Glomerular endothelial cell (primary cell): Measurements from ENCODE around the gene TERB2. TPM values are rescaled to one million over a fixed set of nuclear protein-coding genes. Genes with fewer than 3 reads are reported as not detected.
"Not testable (repeated sequence)": the region's sequence is repeated elsewhere in the genome, so short reads cannot be mapped to it uniquely, and the experiment has no call there.

Source experiments
- DNase-seq: peaks from one replicate; pipeline ENCODE4 v3.0.0-alpha.2; 2011; ENCODE audit warnings: low read depth, low spot score; ENCODE audit errors: extremely low read depth
- total RNA-seq: library from RNA; depleted of rRNA; stranded (reverse); fragments of >200 nt; gene quantifications from 2 replicates; pipeline ENCODE4 v1.2.3, GENCODE V29; 2015

Gene TERB2, protein sequence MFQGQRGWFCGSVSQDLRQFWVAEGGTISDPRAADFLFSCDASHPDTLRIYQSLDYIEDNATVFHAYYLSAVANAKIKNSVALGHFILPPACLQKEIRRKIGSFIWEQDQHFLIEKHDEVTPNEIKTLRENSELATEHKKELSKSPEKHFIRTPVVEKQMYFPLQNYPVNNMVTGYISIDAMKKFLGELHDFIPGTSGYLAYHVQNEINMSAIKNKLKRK
- not detected in 2 replicates for total RNA-seq

DNA sequence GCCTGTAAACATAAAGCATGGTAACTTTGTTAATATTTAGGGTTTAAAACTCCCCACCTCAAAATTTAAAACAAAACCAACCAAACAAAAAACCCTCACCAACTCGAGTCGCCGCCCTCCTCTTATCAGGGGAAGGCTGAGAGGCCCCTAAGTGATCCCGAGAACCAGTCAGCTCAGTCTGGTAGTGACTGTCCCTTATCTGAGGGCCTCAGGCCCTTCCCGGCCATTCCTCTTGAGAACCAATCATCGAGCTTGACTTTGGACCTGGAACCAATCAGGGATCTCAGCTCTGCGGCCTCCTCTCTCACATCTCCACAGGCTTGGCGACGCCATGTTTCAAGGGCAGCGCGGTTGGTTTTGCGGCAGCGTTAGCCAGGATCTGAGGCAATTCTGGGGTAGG is at the start of gene TERB2:
TSS of gene TERB2 (plus strand) at position 300 of the 400 bp plus-strand sequence. CDS start at position 332, 32 bp downstream.
- DNase-seq, result no peak

DNA sequence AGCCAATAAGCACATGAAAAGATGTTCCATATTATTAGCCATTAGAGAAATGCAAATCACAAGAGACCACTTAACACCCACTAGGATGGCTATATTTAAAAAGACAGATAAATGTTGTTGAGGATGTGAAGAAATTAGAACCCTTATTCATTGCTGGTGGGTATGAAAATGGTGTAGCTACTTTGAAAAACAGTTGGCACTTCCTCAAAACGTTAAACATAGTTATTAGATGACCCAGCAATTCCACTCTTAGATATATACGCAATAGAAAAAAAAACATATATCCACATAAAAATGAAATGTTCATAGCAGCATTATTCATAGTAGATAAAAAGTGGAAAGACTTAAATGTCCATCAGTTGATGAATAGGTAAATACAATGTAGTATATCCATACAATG is 47.1 kb upstream of the TERB2 start:
- no peak for DNase-seq

DNA sequence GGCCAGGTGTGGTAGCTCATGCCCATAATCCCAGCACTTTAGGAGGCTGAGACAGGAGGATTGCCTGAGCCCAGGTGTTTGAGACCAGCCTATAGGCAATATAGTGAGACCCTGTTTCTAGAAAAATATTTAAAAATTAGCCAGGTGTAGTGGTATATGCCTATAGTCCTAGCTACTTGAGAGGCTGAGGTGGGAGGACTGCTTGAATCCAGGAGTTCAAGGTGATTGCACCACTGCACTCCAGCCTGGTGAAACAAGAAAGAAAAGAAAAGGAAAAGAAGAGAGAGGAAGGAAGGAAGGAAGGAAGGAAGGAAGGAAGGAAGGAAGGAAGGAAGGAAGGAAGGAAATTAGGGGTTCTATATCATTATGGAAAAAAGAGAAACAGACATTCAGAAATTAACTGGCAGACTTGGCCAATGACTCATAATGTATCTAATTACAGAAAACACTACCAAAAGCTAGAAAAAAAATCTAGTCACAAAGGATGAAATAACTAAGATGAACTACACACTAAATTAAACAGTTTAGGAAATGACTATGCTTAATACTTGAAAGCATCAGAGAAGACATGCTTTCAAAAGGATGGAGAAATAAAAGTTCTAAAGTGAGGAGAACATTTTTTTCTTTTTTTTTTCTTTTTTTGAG is 45.4 kb upstream of the TERB2 start:
- DNase-seq, result no peak

DNA sequence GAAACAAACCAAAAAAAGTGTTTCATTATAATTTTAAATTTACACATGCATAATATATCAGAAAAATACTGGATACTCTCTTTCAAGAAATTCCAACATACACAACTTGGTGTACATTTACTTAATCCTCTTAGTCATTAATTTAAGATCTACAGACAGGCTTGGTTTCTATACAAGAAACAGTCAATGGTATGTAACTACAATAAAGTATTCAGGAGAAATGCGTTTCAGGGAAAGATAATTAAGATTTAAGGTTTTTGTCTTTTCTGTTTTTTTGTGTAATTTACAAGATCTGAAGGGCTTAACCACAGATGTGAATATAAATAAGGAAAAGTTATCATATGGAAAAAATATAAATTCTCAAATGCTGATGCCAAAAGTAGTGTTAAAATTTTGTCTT is 44.3 kb upstream of the TERB2 start:
- DNase-seq, result not testable (repeated sequence)

DNA sequence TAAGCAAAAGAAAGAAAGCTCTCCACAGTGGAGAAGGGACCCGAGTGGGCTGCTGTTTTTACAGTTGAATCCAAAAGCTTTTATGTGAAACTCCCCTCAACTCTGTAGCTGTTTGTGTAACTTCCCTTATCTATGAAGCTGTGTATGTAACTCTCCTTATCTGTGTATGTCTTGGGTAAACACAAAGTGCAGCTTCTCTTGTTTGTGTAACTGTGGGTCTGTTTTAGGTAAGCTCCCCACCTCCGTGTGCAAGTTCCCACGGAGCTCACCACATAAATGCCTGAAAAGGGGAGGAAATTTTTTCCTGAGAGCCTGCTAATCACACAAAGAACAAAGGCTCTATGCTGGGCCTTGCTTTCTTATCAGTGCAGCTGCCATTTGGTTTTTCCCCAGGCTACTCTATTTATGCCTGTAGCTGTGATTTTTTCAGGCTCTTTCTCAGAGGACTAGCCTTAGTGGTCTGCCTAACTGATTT is 43.5 kb upstream of the TERB2 start:
- not testable (repeated sequence) for DNase-seq

DNA sequence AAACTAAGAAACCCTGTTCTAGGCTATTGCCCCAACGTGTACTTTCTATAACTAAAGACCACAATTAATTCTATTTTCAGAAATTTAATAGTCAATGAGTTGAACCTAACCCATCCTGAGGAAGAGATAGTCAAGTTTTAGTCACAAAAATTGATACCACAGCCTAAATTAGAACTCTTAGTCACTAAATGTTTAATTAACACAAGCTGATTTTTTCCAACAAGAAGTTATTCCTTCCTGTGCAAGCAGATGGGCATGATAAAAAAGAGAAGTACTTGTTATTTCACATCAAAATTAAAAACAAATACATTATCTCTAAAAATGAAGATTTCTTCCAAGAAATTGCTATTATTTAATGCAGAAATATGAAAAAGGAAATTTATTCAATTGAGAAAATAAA is 38.4 kb upstream of the TERB2 start:
- no peak for DNase-seq

DNA sequence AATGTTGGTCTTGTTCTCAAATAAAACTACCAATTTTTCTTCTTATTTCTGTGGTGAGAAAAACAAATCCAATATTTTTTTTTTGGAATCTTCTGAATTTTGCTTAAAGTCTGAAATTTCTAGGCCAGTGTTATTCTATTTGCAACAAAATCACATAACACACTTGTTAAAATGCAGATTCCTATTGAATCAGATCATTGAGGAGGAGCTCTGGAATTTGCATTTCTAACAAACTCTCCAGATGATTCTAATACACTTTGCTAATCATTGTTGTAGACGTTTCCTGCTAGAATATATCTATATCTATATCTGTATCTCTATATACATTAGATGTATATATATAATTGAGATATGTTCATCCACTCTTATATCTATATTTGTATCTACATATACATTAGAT is 27.8 kb upstream of the TERB2 start:
- not testable (repeated sequence) for DNase-seq

DNA sequence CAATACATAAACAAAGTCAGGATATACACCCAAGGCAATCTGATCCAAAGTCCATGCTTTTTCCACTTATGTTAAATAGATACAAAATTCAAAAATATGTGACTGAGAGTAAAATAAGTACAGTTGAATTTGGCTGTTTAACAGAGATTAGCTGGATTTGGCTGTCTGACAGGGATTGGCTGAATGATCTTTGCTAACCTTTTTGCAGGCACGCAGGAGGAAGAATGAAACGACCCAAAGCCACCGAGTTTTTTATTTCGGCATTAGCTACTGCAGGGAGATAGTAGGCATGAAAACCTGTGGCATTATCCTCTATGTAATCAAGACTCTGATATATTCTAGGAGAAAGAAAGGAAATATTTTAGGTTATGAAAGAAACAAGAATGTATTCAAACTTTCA is 26.2 kb upstream of the TERB2 start:
- not testable (repeated sequence) for DNase-seq

DNA sequence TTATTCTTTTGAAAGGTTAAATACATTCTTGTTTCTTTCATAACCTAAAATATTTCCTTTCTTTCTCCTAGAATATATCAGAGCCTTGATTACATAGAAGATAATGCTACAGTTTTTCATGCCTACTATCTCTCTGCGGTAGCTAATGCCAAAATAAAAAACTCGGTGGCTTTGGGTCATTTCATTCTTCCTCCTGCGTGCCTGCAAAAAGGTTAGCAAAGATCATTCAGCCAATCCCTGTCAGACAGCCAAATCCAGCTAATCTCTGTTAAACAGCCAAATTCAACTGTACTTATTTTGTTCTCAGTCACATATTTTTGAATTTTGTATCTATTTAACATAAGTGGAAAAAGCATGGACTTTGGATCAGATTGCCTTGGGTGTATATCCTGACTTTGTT is 1.8 kb downstream of the TERB2 start:
- not testable (repeated sequence) for DNase-seq

DNA sequence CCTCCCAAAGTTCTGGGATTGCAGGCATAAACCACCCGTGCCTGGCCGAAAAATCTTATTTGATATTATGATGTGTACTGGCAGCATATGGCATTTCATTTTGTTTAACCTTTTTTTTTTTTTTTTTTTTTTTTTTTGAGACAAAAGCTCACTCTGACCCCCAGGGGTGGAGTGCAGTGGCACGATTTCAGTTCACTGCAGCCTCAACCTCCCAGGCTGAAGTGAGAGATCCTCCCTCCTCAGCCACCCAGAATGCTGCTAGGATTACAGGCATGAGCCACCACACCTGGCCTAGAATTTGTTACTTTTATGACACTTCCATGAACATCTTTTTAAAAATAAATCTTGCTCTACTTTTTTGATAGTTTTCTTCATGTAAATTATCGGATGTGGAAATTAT is 12.0 kb downstream of the TERB2 start:
- no peak for DNase-seq

DNA sequence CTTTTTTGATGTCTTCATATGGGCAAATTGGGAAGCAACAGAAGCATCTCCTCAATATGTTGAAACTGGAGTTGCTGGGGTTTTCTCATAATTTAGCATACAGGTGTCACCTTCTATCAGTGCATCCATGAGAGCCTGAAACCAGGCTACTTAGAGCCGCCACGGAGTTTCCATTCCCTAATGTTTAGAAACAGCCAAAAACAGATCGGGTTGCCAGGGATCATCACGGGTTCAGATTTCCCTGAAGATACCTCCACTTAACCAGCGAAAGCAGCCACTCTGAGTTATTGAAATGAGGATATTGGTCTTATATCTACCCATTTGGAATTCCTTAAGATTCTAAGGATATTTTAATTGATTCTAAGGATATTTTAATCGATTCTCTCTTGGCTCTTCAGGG is 14.5 kb downstream of the TERB2 start:
- DNase-seq, result no peak

DNA sequence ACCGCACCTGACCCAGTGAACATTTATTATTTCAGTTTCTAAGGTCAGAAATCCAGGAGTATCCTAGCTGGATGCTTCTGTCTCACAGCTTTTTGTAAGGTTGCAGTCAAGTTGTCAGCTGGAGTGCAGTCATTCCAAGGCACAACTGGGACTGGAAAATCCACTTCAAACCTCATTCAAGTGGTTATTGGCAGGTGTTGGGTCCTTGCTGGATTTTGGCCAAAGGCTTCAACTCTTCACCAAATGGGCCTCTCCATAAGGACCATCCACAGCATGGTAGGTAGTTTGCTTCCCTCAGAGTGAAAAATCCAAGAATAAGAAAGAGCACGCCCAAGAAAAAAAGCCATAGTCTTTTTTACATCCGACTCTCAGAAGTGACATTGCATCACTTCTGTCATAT is 19.7 kb downstream of the TERB2 start:
- DNase-seq, result not testable (repeated sequence)

DNA sequence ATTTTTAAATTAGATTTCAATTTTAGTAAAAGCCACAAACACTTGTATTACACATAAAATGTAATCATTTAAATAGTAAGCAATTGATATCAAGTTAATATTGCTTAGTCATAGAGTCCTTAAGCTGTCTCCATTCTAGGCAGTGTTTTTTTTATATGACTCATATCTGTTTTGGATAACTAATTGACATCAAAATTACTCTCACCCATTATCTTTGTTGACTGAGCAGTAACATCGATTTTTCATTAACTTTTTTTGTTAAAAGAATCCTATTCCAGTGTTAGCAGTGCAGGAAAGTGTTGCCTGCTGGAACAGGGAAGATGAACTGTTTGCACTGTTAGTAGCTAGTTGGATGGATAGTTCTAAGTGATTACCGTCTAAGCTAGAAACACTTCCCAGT is 21.3 kb downstream of the TERB2 start:
- not testable (repeated sequence) for DNase-seq

DNA sequence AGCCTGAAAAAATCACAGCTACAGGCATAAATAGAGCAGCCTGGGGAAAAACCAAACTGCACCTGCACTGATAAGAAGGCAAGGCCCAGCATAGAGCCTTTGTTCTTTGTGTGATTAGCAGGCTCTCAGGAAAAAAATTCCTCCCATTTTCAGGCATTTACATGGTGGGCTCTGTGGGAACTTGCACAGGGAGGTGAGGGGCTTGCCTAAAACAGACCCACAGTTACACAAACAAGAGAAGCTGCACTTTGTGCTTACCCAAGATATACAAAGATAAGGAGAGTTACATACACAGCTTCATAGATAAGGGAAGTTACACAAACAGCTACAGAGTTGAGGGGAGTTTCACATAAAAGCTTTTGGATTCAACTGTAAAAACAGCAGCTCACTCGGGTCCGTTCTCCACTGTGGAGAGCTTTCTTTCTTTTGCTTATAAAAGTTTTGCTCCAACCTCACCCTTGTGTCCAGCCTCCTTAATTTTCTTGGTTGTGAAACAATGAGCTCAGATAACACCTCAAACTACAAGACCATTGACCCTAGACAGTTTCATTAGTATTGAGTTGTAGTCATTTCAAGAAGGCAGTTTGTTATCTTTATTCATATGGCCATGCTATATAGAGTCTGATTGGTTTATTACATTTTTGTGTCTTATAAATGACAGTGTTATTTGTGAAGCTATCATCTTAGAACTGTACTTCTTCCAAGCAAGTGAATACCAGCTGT is 23.3 kb downstream of the TERB2 start:
- DNase-seq, result not testable (repeated sequence)

DNA sequence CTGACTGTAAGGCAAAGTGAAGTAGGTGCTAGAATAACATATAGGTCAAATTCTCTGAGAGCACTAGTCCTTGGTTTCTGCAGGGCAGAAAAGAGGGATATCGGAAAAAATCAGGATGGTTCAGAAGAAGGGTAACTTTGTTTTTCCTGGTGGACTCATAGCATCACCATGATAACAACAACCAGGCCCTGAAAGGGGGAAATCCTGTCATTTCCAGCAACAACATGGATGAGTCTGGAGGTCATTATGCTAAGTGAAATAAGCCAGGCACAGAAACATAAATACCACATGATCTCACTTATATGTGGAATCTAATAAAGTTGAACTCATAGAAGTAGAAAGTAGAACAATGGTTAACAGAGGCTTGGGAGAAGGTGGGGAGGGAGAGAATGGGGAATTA is 27.7 kb downstream of the TERB2 start:
- not testable (repeated sequence) for DNase-seq

DNA sequence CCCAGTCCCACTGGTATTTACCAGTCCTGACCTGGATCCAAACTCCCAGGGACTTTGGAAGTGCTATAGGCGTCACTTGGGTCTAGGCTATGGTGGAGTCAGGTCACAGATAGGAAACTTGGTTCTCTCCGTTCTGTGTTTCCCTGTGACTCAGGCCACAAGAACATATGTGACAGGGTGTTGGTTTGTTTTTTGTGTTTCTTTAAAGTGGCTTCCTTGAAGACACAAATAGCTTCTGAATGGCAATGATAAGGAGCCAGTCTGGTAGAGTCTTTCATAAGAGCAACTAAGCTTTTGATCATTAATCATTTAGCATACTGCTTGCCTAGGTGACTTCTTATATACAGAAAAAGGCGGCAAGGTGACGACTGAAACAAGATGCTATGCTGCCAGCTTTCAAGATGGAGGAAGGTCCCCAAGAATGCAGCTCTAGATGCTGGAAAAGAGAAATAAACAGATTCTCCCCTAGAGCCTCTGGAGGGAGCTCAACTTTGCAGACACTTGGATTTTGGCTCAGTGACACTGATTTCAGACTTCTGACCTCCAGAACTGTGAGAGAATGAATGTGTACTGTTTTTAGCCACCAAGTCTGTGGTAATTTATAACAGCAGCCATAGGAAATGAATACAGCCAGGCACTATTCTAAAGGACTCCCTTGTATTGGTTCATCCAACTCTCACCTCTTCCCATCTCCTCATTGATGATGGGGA is 30.0 kb downstream of the TERB2 start:
- not testable (repeated sequence) for DNase-seq

DNA sequence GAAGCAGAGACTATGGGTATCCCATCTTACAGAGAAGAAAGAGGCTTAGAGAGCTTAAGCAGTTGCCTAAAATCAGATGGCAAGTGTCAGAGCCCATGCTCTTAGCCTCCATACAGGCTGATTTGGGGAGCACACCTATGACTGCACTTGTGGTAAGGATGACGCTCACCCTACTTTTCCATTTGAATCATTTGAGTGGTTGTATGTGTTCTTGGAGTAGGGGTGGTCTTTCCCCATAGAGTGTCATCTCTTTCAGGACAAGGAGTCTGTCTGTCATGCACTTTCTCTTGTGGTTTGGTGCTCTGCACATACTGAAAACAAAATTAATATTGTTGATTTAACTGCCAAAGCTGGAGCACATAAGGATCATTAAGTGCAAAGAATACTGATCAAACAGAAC is 31.2 kb downstream of the TERB2 start:
- not testable (repeated sequence) for DNase-seq

DNA sequence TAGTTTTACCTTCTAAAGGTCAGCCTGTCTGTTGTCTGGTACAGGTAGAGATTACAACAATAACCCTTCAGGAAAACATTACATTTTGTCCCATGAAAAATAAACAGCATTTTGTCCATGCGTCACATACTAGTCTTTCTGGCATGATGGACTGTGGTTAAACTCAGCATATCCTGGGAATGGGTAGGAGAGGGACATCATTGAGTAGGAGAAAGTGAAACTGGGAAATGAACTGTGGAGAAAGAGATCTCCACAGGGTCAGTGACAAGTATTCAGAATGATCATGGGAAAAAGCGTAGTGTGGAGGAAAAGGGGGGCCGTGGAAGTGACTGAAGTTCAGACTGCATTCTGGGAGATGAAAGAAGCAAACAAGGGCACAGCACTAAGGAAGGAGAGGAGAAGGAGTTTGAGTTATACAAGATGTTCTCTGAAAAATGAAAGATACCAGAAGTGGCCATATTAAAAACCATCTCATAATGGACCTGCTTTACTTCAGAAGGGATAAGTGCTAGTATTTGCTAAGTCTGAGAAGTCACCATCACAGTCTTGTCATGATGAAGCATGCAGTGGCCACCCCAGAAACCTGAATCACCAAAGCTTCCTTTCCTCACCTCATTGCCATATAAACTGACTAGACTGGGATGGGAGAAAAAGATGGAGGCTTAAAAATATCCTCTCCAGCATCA is 31.8 kb downstream of the TERB2 start:
- DNase-seq, result not testable (repeated sequence)

DNA sequence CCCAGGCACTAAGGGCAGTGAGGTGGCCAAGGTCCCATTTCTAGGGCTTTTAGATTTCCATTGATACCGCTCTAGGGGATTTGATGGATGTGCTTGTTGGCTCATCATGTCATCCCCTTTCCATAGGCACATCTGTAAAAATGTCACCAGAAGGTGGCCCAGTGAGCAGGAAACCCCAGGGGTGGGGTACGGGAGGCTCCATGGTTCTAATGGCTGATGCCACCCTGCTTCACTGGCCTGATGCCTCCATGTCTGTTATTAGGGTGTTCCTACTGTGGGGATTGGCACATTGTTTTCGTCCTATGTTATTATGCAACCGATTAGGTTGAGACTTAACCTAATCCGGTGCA is 32.4 kb downstream of the TERB2 start:
- DNase-seq, result not testable (repeated sequence)

DNA sequence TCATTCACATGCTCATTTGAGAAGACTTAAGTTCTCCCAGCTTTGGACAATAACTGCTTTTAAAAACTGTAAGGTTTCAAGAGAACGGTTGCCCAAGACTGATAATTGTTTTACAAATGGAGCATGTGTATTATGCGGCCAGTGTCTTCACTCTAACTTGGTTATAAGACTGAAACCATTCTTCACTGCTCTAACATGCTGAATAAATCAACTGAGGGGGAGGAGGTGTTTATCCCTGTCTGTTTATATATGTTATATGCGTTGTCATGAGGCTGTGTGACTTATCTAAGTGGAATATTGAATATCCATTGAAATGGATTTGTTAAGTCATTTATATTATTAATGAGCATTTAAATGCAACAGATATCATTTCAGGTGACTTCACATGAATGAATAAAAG is 41.1 kb downstream of the TERB2 start:
- DNase-seq, result not testable (repeated sequence)

DNA sequence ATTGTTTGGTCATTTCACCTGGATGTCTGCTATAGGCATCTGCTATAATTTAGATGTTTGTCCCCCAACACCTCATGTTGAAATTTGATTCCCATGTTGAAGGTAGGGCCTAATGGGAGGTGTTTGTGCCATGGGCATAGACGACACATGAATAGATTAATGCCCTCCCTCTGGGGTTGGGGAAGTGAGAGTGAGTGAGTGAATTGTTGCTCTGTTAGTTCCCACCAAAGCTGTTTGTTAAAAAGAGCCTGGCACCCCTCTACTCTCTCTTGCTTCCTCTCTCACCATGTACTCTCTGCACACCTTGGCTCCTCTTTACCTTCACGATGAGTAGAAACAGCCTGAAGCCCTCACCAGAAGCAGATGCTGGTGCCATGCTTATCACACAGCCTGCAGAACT is 42.6 kb downstream of the TERB2 start:
- no peak for DNase-seq
